ENCODE results near the gene SLC25A22.

- no peak for TF ChIP-seq FOXM1 (IDR thresholded peaks at IDR 0.05; ENCODE audit: borderline replicate concordance, low read depth)
- no peak for TF ChIP-seq TAF1 (IDR thresholded peaks at IDR 0.05; ENCODE audit: low read depth)
- TF ChIP-seq EGR1 (IDR thresholded peaks at IDR 0.05), result no peak
- no peak for TF ChIP-seq EP300 (IDR thresholded peaks at IDR 0.05; ENCODE audit: borderline replicate concordance)
- no peak for TF ChIP-seq CREB1 (IDR thresholded peaks at IDR 0.05; ENCODE audit: low read depth)
- no peak for TF ChIP-seq YY1 (IDR thresholded peaks at IDR 0.05; ENCODE audit: low read depth)
- TF ChIP-seq CEBPB (IDR thresholded peaks at IDR 0.05), result no peak
- TF ChIP-seq TEAD4 (IDR thresholded peaks at IDR 0.05), result no peak
- no peak for TF ChIP-seq MAX (IDR thresholded peaks at IDR 0.05)
- TF ChIP-seq RAD21 (IDR thresholded peaks at IDR 0.05; ENCODE audit: low read depth), result no peak
- TF ChIP-seq REST (IDR thresholded peaks at IDR 0.05; ENCODE audit: low read depth), result no peak
- TF ChIP-seq TCF12 (IDR thresholded peaks at IDR 0.05; ENCODE audit: low read depth), result no peak
These were observed 38.6 kb upstream of the SLC25A22 start for GRCh38 chr11:836700-837099.
